ENCODE measurements around the gene SLC35A4.

Gene SLC35A4

DNA sequence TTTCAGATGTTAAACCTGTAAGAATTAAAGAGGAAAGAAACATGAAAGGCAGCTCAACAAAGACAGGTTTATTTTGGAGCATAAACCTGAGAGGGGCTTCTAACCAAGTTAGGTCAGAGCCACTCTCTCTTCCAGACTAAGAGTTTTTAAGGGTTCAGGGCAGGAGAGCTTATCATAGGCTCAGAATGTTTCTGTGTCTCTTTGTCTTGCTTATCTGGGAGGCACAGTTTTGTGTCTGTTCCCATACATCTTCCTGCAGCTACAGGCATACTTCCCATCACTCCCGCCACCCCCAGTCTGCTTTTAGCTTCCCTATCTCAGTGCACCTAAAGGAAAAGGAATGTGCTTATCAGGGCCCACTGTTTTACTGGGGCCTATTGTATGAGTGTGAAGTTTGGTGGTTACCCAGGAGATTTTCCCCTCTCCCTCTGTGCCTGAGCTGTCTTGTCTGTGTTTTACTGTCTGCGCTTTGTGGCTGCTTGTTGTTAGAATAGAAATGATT is 46.4 kb downstream of the SLC35A4 start:
- no peak for ATAC-seq (ENCODE audit: low read depth)
- Mint-ChIP-seq H3K9me3 (peaks cover under 1% of the 10 kb centered on the region), H3K36me3 (peaks cover under 1% of the 10 kb centered on the region), H3K27ac (no peak overlapping the region), H3K4me3 (no peak overlapping the region), H3K4me1 (peaks cover 16% of the 10 kb centered on the region), H3K27me3 (peaks cover under 1% of the 10 kb centered on the region)
- no peak for DNase-seq (ENCODE audit: low spot score in 2 of 2)
